HepG2 (cell line): Measurements from ENCODE around the gene CLIC3. TPM values are rescaled to one million over a fixed set of nuclear protein-coding genes. Genes with fewer than 3 reads are reported as not detected.

ENCODE experiments used
- KDM2A ChIP-seq: sonication (generic); formaldehyde crosslinking; IDR thresholded peaks from 2 replicates; pipeline ENCODE4 v1.4.0; 2020; ENCODE audit warnings: low read depth, missing genetic modification reagents, borderline replicate concordance
- REL ChIP-seq: sonication (generic); formaldehyde crosslinking; conservative IDR thresholded peaks from 2 replicates; pipeline ENCODE4 v1.8.0; 2022; ENCODE audit warnings: mild to moderate bottlenecking, missing genetic modification reagents, moderate library complexity
- XRCC5 ChIP-seq: fragments of 200-400 bp; formaldehyde crosslinking; optimal IDR thresholded peaks from 2 replicates; pipeline ENCODE3; 2017; ENCODE audit warnings: mild to moderate bottlenecking, low read length
- YEATS4 ChIP-seq: sonication (generic); formaldehyde crosslinking; IDR thresholded peaks from 2 replicates; pipeline ENCODE4 v1.4.0; 2020; ENCODE audit warnings: missing genetic modification reagents, borderline replicate concordance
- ZNF501 ChIP-seq: sonication (generic); formaldehyde crosslinking; IDR thresholded peaks from 2 replicates; pipeline ENCODE4 v1.5.1; 2020; ENCODE audit warnings: mild to moderate bottlenecking, moderate library complexity, missing genetic modification reagents
- ZNF549 ChIP-seq: sonication (generic); formaldehyde crosslinking; IDR thresholded peaks from 2 replicates; pipeline ENCODE4 v1.5.0; 2020; ENCODE audit warnings: missing genetic modification reagents
- polyA plus RNA-seq, 8 experiments: library from polyadenylated mRNA; depleted of rRNA in 3 of 8; stranded (reverse) in 7 of 8; unstranded in 1 of 8; fragments of >200 nt; fragmentation: Illumina TruSeq in 4 of 8; extraction: Trizol in 4 of 8; gene quantifications; 2 replicates each; pipeline versions ENCODE4 v1.2.1 to v1.2.3, GENCODE V29; 2011 to 2016; ENCODE audit warnings: low read depth in 4 of 8, missing spikeins in 1 of 8, mixed read lengths in 1 of 8; ENCODE audit not compliant: insufficient read depth in 1 of 8
- total RNA-seq, 5 experiments: library from RNA; depleted of rRNA; stranded (reverse); fragments of >200 nt; fragmentation: Illumina TruSeq; extraction: Trizol; gene quantifications; 2 replicates each; pipeline ENCODE4 v1.2.3, GENCODE V29; 2016; ENCODE audit warnings: low read depth in 1 of 5
- TF ChIP-seq, protein P1 (sequence below): sonication (generic); formaldehyde crosslinking; IDR thresholded peaks from 2 replicates; pipeline ENCODE4 v1.5.0; 2020; ENCODE audit warnings: mild to moderate bottlenecking, missing genetic modification reagents, moderate library complexity
- TF ChIP-seq, protein P2 (sequence below): sonication (generic); formaldehyde crosslinking; IDR thresholded peaks from 2 replicates; pipeline ENCODE4 v1.5.0; 2020; ENCODE audit warnings: missing genetic modification reagents
- TF ChIP-seq, protein P3 (sequence below): IDR thresholded peaks from 2 replicates; pipeline ENCODE4 v1.6.1; 2018; ENCODE audit warnings: missing genetic modification reagents, mild to moderate bottlenecking, missing compliant biosample characterization
- TF ChIP-seq, protein P4 (sequence below): sonication (generic); formaldehyde crosslinking; IDR thresholded peaks from 2 replicates; pipeline ENCODE4 v1.8.1; 2023; ENCODE audit warnings: missing genetic modification reagents, inconsistent platforms, borderline replicate concordance
- TF ChIP-seq, protein P5 (sequence below), 2 experiments: fragments of 450-650 bp in 1 of 2; sonication (generic) in 1 of 2; formaldehyde crosslinking in 1 of 2; IDR thresholded peaks; 2 replicates each; pipeline versions ENCODE4 v1.6.1 to v1.8.0; 2016 to 2022; ENCODE audit warnings: antibody characterized with exemption in 1 of 2, mild to moderate bottlenecking in 1 of 2, missing genetic modification reagents in 1 of 2

CLIC3 gene
- total and polyA plus RNA-seq, 2 of the 13 experiments (the other 11 are each of a cell fraction or from before 2014, with no cell fraction given): 0.51 to 1.5 TPM

DNA sequence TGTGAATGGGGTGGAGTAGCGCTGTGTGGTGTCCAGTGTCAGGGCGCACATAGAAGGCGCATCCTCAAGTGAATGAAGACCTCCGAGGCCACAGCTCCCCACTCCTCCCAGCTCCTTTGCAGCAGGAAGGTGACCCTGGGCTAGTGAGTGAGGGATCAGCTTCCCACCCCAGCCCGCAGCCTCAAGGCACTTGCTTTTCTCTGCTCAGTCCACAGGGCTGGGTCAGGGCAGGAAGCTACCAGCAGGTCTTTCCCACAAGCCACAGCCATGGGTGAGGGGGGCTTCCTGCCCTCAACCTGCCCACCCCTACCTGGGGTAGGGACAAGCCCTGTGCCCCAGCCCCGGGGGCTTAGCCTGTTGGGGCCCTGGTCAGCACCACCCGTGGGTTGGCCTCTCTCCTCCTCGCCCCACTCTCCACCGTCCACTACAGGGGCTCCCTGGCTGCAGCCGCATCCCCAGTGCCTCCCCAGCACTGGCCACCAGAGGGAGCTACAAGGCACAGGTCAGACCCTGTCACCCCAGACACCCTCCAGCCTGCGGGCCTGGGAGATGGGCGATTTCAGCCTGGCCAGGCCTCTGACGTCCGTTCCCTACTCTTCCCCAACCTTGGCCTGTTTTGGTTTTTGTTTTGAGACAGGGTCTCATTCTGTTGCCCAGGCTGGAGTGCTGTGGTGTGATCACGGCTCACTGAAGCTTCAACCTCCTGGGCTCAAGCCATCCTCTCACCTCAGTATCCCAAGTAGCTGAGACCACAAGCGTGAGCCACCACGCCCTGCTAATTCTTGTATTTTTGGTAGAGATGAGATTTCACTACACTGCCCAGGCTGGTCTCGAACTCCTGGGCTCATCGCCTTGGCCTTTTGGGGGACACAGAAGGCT, 32.9 kb upstream of the CLIC3 start (continued):
- TF ChIP-seq, protein P1, sequence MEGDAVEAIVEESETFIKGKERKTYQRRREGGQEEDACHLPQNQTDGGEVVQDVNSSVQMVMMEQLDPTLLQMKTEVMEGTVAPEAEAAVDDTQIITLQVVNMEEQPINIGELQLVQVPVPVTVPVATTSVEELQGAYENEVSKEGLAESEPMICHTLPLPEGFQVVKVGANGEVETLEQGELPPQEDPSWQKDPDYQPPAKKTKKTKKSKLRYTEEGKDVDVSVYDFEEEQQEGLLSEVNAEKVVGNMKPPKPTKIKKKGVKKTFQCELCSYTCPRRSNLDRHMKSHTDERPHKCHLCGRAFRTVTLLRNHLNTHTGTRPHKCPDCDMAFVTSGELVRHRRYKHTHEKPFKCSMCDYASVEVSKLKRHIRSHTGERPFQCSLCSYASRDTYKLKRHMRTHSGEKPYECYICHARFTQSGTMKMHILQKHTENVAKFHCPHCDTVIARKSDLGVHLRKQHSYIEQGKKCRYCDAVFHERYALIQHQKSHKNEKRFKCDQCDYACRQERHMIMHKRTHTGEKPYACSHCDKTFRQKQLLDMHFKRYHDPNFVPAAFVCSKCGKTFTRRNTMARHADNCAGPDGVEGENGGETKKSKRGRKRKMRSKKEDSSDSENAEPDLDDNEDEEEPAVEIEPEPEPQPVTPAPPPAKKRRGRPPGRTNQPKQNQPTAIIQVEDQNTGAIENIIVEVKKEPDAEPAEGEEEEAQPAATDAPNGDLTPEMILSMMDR (CRISPR knock-in tag): peak; percentile 94
- TF ChIP-seq, protein P2, sequence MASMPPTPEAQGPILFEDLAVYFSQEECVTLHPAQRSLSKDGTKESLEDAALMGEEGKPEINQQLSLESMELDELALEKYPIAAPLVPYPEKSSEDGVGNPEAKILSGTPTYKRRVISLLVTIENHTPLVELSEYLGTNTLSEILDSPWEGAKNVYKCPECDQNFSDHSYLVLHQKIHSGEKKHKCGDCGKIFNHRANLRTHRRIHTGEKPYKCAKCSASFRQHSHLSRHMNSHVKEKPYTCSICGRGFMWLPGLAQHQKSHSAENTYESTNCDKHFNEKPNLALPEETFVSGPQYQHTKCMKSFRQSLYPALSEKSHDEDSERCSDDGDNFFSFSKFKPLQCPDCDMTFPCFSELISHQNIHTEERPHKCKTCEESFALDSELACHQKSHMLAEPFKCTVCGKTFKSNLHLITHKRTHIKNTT (CRISPR knock-in tag): no peak
- TF ChIP-seq YEATS4 (CRISPR knock-in tag) (no peak), ZNF549 (CRISPR knock-in tag) (no peak), XRCC5 (peak; percentile 69), REL (no peak), ZNF501 (peak; percentile 57; the same call in 1 of the 2 replicates), KDM2A (CRISPR knock-in tag) (peak; percentile 30; the same call in 1 of the 2 replicates)
- TF ChIP-seq, protein P3, sequence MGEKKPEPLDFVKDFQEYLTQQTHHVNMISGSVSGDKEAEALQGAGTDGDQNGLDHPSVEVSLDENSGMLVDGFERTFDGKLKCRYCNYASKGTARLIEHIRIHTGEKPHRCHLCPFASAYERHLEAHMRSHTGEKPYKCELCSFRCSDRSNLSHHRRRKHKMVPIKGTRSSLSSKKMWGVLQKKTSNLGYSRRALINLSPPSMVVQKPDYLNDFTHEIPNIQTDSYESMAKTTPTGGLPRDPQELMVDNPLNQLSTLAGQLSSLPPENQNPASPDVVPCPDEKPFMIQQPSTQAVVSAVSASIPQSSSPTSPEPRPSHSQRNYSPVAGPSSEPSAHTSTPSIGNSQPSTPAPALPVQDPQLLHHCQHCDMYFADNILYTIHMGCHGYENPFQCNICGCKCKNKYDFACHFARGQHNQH: no peak
- TF ChIP-seq, protein P4, sequence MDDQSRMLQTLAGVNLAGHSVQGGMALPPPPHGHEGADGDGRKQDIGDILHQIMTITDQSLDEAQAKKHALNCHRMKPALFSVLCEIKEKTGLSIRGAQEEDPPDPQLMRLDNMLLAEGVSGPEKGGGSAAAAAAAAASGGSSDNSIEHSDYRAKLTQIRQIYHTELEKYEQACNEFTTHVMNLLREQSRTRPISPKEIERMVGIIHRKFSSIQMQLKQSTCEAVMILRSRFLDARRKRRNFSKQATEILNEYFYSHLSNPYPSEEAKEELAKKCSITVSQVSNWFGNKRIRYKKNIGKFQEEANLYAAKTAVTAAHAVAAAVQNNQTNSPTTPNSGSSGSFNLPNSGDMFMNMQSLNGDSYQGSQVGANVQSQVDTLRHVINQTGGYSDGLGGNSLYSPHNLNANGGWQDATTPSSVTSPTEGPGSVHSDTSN: no peak
- TF ChIP-seq, protein P5, sequence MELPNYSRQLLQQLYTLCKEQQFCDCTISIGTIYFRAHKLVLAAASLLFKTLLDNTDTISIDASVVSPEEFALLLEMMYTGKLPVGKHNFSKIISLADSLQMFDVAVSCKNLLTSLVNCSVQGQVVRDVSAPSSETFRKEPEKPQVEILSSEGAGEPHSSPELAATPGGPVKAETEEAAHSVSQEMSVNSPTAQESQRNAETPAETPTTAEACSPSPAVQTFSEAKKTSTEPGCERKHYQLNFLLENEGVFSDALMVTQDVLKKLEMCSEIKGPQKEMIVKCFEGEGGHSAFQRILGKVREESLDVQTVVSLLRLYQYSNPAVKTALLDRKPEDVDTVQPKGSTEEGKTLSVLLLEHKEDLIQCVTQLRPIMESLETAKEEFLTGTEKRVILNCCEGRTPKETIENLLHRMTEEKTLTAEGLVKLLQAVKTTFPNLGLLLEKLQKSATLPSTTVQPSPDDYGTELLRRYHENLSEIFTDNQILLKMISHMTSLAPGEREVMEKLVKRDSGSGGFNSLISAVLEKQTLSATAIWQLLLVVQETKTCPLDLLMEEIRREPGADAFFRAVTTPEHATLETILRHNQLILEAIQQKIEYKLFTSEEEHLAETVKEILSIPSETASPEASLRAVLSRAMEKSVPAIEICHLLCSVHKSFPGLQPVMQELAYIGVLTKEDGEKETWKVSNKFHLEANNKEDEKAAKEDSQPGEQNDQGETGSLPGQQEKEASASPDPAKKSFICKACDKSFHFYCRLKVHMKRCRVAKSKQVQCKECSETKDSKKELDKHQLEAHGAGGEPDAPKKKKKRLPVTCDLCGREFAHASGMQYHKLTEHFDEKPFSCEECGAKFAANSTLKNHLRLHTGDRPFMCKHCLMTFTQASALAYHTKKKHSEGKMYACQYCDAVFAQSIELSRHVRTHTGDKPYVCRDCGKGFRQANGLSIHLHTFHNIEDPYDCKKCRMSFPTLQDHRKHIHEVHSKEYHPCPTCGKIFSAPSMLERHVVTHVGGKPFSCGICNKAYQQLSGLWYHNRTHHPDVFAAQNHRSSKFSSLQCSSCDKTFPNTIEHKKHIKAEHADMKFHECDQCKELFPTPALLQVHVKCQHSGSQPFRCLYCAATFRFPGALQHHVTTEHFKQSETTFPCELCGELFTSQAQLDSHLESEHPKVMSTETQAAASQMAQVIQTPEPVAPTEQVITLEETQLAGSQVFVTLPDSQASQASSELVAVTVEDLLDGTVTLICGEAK (IDR thresholded peaks at IDR 0.05): no peak
- TF ChIP-seq, protein P5 (CRISPR knock-in tag; IDR thresholded peaks at IDR 0.05): peak; percentile 11; the same call in 1 of the 2 replicates
